Omental fat pad (tissue), 4 donors: Measurements from ENCODE around the gene TBC1D13. TPM values are rescaled to one million over a fixed set of nuclear protein-coding genes. Genes with fewer than 3 reads are reported as not detected.
"Not testable (repeated sequence)": the region's sequence is repeated elsewhere in the genome, so short reads cannot be mapped to it uniquely, and the experiment has no call there.

Source experiments
- ATAC-seq: fragments of 150-250 bp; one replicate; pipeline ENCODE4 v1.9.1; 2016; ENCODE audit warnings: mild to moderate bottlenecking, moderate library complexity; ENCODE audit not compliant: low FRiP score
- DNase-seq: peaks from one replicate; pipeline ENCODE4 v3.0.0-alpha.2; 2019; ENCODE audit warnings: low spot score
- total RNA-seq, 4 donors: library from RNA; depleted of rRNA; stranded (reverse); fragments of >200 nt; gene quantifications; one replicate each; pipeline ENCODE4 v1.1.0, GENCODE V29; 2016
- TF ChIP-seq, protein P1 (sequence below), 3 donors: fragments of 450-650 bp; IDR thresholded peaks; one replicate each; pipeline ENCODE4 v1.5.1; 2016 to 2017; ENCODE audit warnings: antibody characterized with exemption in 3 of 3, mild to moderate bottlenecking in 3 of 3, moderate library complexity in 2 of 3

TBC1D13 gene
- total RNA-seq, 4 donors from 2014 or later, result 12.1 to 21.4 (median 14.9) TPM

DNA sequence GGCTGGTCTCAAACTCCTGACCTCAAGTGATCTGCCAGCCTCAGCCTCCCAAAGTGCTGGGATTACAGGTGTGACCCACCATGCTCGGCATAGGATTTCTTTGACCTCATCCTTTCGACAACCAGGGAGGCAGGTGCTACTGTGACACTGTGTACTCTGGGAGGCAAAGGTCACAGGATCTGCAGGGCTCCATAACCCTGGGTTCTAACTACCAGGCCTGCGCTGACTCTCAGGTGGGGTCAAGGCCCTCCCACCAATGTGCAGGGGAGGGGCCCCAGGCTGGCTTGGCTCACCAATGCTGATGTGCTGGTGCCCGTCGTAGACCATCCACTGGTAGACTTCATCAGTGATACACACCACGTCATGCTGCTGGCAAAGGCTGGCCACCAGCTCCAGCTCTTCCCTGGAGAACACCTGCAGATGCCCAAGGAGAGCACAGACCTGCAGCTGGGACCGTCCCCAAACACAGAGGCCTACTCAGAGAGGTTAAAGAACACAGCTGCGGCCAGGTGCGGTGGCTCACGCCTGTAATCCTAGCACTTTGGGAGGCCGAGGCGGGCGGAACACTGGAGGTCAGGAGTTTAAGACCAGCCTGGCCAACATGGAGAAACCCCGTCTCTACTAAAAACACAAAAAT, 49.6 kb downstream of the TBC1D13 start:
- DNase-seq (no peak), ATAC-seq (no peak)
- TF ChIP-seq, protein P1, sequence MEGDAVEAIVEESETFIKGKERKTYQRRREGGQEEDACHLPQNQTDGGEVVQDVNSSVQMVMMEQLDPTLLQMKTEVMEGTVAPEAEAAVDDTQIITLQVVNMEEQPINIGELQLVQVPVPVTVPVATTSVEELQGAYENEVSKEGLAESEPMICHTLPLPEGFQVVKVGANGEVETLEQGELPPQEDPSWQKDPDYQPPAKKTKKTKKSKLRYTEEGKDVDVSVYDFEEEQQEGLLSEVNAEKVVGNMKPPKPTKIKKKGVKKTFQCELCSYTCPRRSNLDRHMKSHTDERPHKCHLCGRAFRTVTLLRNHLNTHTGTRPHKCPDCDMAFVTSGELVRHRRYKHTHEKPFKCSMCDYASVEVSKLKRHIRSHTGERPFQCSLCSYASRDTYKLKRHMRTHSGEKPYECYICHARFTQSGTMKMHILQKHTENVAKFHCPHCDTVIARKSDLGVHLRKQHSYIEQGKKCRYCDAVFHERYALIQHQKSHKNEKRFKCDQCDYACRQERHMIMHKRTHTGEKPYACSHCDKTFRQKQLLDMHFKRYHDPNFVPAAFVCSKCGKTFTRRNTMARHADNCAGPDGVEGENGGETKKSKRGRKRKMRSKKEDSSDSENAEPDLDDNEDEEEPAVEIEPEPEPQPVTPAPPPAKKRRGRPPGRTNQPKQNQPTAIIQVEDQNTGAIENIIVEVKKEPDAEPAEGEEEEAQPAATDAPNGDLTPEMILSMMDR (IDR thresholded peaks at IDR 0.05), result no peak

DNA sequence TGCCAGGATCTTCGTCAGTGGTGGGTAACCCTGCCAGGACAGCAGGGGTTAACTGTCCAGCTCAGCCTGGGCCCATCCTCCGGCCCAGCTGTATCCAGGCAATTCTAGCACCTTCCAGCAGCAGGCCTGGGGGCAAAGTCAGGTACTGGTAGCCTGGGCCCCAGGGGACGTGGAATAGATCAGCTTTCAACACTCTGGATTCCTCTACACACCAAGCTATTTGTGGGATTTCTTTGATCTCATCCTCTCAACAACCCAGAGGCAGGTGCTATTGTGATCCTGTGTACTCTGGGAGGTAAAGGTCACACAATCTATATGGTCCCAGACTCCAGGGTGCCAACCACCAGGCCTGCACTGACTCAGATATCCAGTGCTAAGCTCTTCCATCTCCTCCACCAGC, 51.3 kb downstream of the TBC1D13 start:
- DNase-seq (no peak), ATAC-seq (no peak)
- TF ChIP-seq, protein P1 (IDR thresholded peaks at IDR 0.05), result no peak

DNA sequence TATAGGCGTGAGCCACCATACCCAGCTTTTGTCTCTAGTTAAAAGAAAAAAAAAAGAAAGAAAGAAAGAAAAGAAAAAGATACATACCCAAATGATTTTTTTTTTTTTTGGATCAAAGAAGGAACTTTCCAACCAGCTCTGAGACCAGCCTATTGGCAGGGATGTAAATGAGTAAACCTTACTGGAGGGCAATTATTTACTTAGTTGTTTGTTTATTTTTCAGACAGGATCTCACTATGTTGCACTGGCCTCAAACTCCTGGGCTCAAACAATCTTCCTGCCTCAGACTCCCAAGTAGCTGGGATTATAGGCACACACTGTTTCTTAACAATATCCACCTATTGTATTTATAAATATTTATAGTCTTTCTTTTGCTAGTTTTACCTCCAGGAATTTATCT, 53.5 kb downstream of the TBC1D13 start:
- TF ChIP-seq, protein P1 (IDR thresholded peaks at IDR 0.05), result no peak
- ATAC-seq, result no peak
- no peak for DNase-seq

DNA sequence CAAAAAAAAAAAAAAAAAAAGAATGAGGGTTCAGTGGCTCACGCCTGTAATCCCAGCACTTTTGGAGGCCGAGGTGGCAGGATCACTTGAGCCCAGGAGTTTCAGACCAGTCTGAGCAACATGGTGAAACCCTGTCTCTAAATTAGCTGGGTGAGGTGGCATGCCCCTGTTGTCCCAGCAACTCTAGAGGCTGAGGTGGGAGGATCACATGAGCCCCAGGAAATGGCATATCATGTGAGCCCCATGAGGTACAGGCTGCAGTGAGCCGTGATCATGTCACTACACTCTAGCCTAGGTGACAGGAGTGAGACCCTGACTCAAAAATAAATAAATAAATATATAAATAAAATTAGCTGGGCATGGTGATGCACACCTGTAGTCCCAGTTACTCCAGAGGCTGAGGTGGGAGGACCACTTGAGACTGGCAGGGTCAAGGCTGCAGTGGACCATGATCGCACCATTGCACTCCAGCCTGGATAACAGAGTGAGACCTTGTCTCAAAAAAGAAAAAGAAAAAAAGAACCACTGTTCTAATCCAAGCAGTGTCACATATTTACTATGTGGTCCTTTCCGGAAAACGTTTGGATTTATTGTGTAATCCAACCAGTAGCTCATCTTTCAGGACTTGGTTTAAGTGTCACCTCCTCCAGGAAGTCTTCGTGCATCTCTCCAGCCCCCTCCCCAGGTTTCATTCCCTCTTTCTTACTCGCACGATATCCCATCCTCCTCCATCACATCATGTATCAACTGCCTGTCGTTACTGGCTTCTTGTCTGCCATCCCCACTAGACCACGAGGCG, 54.8 kb downstream of the TBC1D13 start:
- TF ChIP-seq, protein P1 (IDR thresholded peaks at IDR 0.05), result no peak
- ATAC-seq, result no peak
- DNase-seq, result no peak

- not testable (repeated sequence) for DNase-seq, ATAC-seq
Observed at GRCh38 chr9:128843171-128843570, 56.1 kb downstream of the TBC1D13 start.

- DNase-seq, result no peak
- TF ChIP-seq, protein P1 (IDR thresholded peaks at IDR 0.05), result no peak
- ATAC-seq, result no peak
Observed at GRCh38 chr9:128845186-128845931, 58.3 kb downstream of the TBC1D13 start.

DNA sequence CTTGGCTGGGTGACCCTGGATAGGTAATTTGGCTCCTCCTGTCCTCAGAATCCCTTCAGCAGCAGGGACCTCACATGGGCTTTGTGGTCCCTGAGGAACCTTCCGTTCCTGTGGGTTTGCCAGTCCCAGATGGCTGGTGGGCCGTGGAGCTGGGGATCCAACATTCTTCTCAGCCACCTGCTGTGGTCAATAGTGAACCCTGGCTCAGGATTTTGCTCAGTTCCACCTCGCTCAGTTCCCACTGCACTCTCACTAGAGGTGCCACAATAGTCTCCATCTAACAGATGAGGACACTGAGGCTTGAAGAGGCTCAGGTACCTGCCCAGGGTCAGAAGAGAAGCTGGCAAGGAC, 59.6 kb downstream of the TBC1D13 start:
- ATAC-seq (no peak), DNase-seq (no peak)
- TF ChIP-seq, protein P1 (IDR thresholded peaks at IDR 0.05), result no peak
